HepG2 (cell line): ENCODE data around the gene ANAPC16. TPM values are rescaled to one million over a fixed set of nuclear protein-coding genes. Genes with fewer than 3 reads are reported as not detected.
A peak's percentile ranks its signal among the peaks of the same experiment; 100 is the strongest.

Experiments used
- ATAC-seq: fragments of 200-7000 bp; cut with Tn5 transposase; 3 replicates; pipeline ENCODE4 v1.9.1; 2020; ENCODE audit warnings: mild to moderate bottlenecking, moderate library complexity
- BruUV-seq: library from RNA; stranded (reverse); fragments of 400-500 nt; replicated peaks from 2 replicates; lab custom pipeline; 2021; lab: Mats Ljungman, UMichigan
- CTCF ChIA-PET: fragments of 300-600 bp; formaldehyde crosslinking; extraction: SDS; loops from one replicate; lab custom pipeline; 2021; ENCODE audit warnings: low total read pairs, inconsistent platforms, low intra/inter-chr PET ratio; lab: Yijun Ruan, JAX
- POLR2A ChIA-PET: fragments of 350-600 bp; sonication (Branson Sonifier 250); formaldehyde crosslinking; loops from one replicate; lab custom pipeline; 2020; ENCODE audit warnings: antibody characterized with exemption, inconsistent platforms; lab: Yijun Ruan, JAX
- DNase-seq: peaks from one replicate; pipeline ENCODE4 v3.0.0-alpha.2; 2015; ENCODE audit warnings: low spot score
- FAIRE-seq: peaks from 3 replicates; lab custom pipeline; 2011; peaks lifted over from hg19 to GRCh38; lab: Jason Lieb, UNC
- H2AFZ ChIP-seq: one replicate; pipeline ENCODE4 v1.6.1; 2011; ENCODE audit warnings: low read length, inconsistent platforms
- H3K27ac ChIP-seq: fragments of 300-600 bp; 3 replicates; pipeline ENCODE4 v1.8.0; 2011; ENCODE audit warnings: mixed run types, mild to moderate bottlenecking, mixed read lengths, low read length, inconsistent platforms; ENCODE audit not compliant: insufficient read depth; ENCODE audit errors: extremely low read length
- H3K27me3 ChIP-seq, 2 experiments: fragments of 200-600 bp in 1 of 2; 2 replicates in 1 of 2; 3 replicates in 1 of 2; pipeline versions ENCODE4 v1.6.0 to v1.8.0; 2011; ENCODE audit warnings: low read length in 2 of 2, mild to moderate bottlenecking in 2 of 2, moderate library complexity in 2 of 2, inconsistent platforms in 1 of 2; ENCODE audit not compliant: insufficient read depth in 2 of 2, control insufficient read depth in 1 of 2
- H3K36me3 ChIP-seq, 2 experiments: fragments of 200-600 bp in 1 of 2; replicated peaks in 1 of 2; 2 replicates in 1 of 2; 3 replicates in 1 of 2; pipeline versions ENCODE4 v1.5.1 to v1.8.0; 2011; ENCODE audit warnings: low read length in 2 of 2, inconsistent platforms in 1 of 2; ENCODE audit not compliant: insufficient read depth in 2 of 2, control insufficient read depth in 1 of 2
- H3K4me1 ChIP-seq: 2 replicates; pipeline ENCODE4 v1.5.1; 2012; ENCODE audit warnings: low read length, inconsistent platforms; ENCODE audit not compliant: insufficient read depth
- H3K4me2 ChIP-seq: 2 replicates; pipeline ENCODE4 v1.6.0; 2011; ENCODE audit warnings: low read depth, low read length, inconsistent platforms
- H3K4me3 ChIP-seq, 3 experiments: fragments of 200-600 bp in 1 of 3; sonication (generic), shearing (Covaris generic) in 1 of 3; replicated peaks in 1 of 3; 2 replicates each; pipeline ENCODE4 v1.5.1; 2011 to 2016; ENCODE audit warnings: low read length in 3 of 3, inconsistent platforms in 2 of 3, low read depth in 2 of 3, mild to moderate bottlenecking in 2 of 3, control low read depth in 1 of 3, mixed read lengths in 1 of 3; ENCODE audit not compliant: insufficient read depth in 1 of 3
- H3K79me2 ChIP-seq: one replicate; pipeline ENCODE4 v1.6.1; 2011; ENCODE audit warnings: low read length, inconsistent platforms; ENCODE audit not compliant: insufficient read depth
- H3K9ac ChIP-seq: 2 replicates; pipeline ENCODE4 v1.6.0; 2011; ENCODE audit warnings: mild to moderate bottlenecking, low read depth, low read length, inconsistent platforms; ENCODE audit not compliant: insufficient read depth
- H3K9me3 ChIP-seq: 2 replicates; pipeline ENCODE4 v1.5.1; 2012; ENCODE audit warnings: mild to moderate bottlenecking, low read length
- H4K20me1 ChIP-seq: 2 replicates; pipeline ENCODE4 v1.6.0; 2011; ENCODE audit warnings: inconsistent platforms, mild to moderate bottlenecking, low read length, moderate library complexity; ENCODE audit not compliant: insufficient read depth
- BORCS8-MEF2B ChIP-seq: sonication (generic); formaldehyde crosslinking; IDR thresholded peaks from 2 replicates; pipeline ENCODE4 v1.8.0; 2022; ENCODE audit warnings: mild to moderate bottlenecking, missing genetic modification reagents
- CREM ChIP-seq, 2 experiments: sonication (generic) in 1 of 2; formaldehyde crosslinking in 1 of 2; IDR thresholded peaks; 2 replicates each; pipeline versions ENCODE4 v1.4.0 to v1.6.1; 2016 to 2020; ENCODE audit warnings: antibody characterized with exemption in 1 of 2, mild to moderate bottlenecking in 1 of 2, missing genetic modification reagents in 1 of 2
- DPF2 ChIP-seq: sonication (generic); formaldehyde crosslinking; IDR thresholded peaks from 2 replicates; pipeline ENCODE4 v1.4.0; 2020; ENCODE audit warnings: mild to moderate bottlenecking, low read depth, missing genetic modification reagents, borderline replicate concordance
- KDM5A ChIP-seq: fragments of 200-600 bp; sonication (generic); IDR thresholded peaks from 2 replicates; pipeline ENCODE4 v1.7.0; 2018; ENCODE audit warnings: antibody characterized with exemption, mild to moderate bottlenecking, low read length, borderline replicate concordance
- NR2F6 ChIP-seq, 2 experiments: IDR thresholded peaks; 2 replicates each; pipeline ENCODE4 v1.6.1; 2016; ENCODE audit warnings: antibody characterized with exemption in 1 of 2, mild to moderate bottlenecking in 1 of 2
- SOX5 ChIP-seq: IDR thresholded peaks from 2 replicates; pipeline ENCODE4 v1.6.1; 2016; ENCODE audit warnings: borderline replicate concordance
- TCF12 ChIP-seq, 2 experiments: fragments of 450-650 bp in 1 of 2; sonication (generic) in 1 of 2; formaldehyde crosslinking in 1 of 2; IDR thresholded peaks; 2 replicates each; pipeline versions ENCODE4 v1.6.1 to v1.8.0; 2017 to 2022; ENCODE audit warnings: antibody characterized with exemption in 1 of 2, mild to moderate bottlenecking in 1 of 2, missing genetic modification reagents in 1 of 2, moderate library complexity in 1 of 2
- TSC22D2 ChIP-seq: sonication (generic); formaldehyde crosslinking; IDR thresholded peaks from 2 replicates; pipeline ENCODE4 v1.5.1; 2020; ENCODE audit warnings: missing genetic modification reagents, mild to moderate bottlenecking, borderline replicate concordance
- ZFP37 ChIP-seq: sonication (generic); formaldehyde crosslinking; IDR thresholded peaks from 2 replicates; pipeline ENCODE4 v1.4.0; 2020; ENCODE audit warnings: missing genetic modification reagents, borderline replicate concordance
- ZNF160 ChIP-seq: sonication (generic); formaldehyde crosslinking; IDR thresholded peaks from 2 replicates; pipeline ENCODE4 v1.8.0; 2022; ENCODE audit warnings: mild to moderate bottlenecking, inconsistent platforms, missing genetic modification reagents
- ZNF430 ChIP-seq: sonication (generic); formaldehyde crosslinking; IDR thresholded peaks from 2 replicates; pipeline ENCODE4 v1.9.0; 2021; ENCODE audit warnings: mild to moderate bottlenecking, missing genetic modification reagents
- WGBS: methylation state at CpG from one replicate; pipeline ENCODE4 v1.1.6; 2017; ENCODE audit warnings: low lambda C conversion rate; 5-methylcytosine and 5-hydroxymethylcytosine counted together
- in situ Hi-C: cut with HindIII; loops from 2 replicates; pipeline ENCODE4 v1.10.0; 2017; ENCODE audit warnings: low pct_unique_long_range_greater_than_20kb; ENCODE audit not compliant: extremely low pct_ligation_motif_present
- intact Hi-C: fragments of 100-400 bp; cut with micrococcal nuclease; formaldehyde crosslinking; loops from one replicate; pipeline ENCODE4 v1.10.0; 2022; ENCODE audit not compliant: unreplicated experiment
- polyA plus RNA-seq, 8 experiments: library from polyadenylated mRNA; depleted of rRNA in 3 of 8; stranded (reverse) in 7 of 8; unstranded in 1 of 8; fragments of >200 nt; fragmentation: Illumina TruSeq in 4 of 8; extraction: Trizol in 4 of 8; gene quantifications; 2 replicates each; pipeline versions ENCODE4 v1.2.1 to v1.2.3, GENCODE V29; 2011 to 2016; ENCODE audit warnings: low read depth in 4 of 8, missing spikeins in 1 of 8, mixed read lengths in 1 of 8; ENCODE audit not compliant: insufficient read depth in 1 of 8
- total RNA-seq, 5 experiments: library from RNA; depleted of rRNA; stranded (reverse); fragments of >200 nt; fragmentation: Illumina TruSeq; extraction: Trizol; gene quantifications; 2 replicates each; pipeline ENCODE4 v1.2.3, GENCODE V29; 2016; ENCODE audit warnings: low read depth in 1 of 5
- TF ChIP-seq, protein P1 (sequence below): sonication (generic); formaldehyde crosslinking; IDR thresholded peaks from 2 replicates; pipeline ENCODE4 v1.5.0; 2020; ENCODE audit warnings: missing genetic modification reagents
- TF ChIP-seq, protein P2 (sequence below): IDR thresholded peaks from 2 replicates; pipeline ENCODE4 v1.6.1; 2016; ENCODE audit warnings: low read depth, control low read depth
- TF ChIP-seq, protein P3 (sequence below): sonication (generic); formaldehyde crosslinking; IDR thresholded peaks from 2 replicates; pipeline ENCODE4 v1.5.0; 2020; ENCODE audit warnings: mild to moderate bottlenecking, low read depth, missing genetic modification reagents, borderline replicate concordance
- TF ChIP-seq, protein P4 (sequence below): sonication (generic); formaldehyde crosslinking; IDR thresholded peaks from 2 replicates; pipeline ENCODE4 v1.4.0; 2020; ENCODE audit warnings: missing genetic modification reagents

The ANAPC16 gene
- total and polyA plus RNA-seq, 2 of the 13 experiments (the other 11 are each of a cell fraction or from before 2014, with no cell fraction given), result 74.8 to 89.4 TPM

DNA sequence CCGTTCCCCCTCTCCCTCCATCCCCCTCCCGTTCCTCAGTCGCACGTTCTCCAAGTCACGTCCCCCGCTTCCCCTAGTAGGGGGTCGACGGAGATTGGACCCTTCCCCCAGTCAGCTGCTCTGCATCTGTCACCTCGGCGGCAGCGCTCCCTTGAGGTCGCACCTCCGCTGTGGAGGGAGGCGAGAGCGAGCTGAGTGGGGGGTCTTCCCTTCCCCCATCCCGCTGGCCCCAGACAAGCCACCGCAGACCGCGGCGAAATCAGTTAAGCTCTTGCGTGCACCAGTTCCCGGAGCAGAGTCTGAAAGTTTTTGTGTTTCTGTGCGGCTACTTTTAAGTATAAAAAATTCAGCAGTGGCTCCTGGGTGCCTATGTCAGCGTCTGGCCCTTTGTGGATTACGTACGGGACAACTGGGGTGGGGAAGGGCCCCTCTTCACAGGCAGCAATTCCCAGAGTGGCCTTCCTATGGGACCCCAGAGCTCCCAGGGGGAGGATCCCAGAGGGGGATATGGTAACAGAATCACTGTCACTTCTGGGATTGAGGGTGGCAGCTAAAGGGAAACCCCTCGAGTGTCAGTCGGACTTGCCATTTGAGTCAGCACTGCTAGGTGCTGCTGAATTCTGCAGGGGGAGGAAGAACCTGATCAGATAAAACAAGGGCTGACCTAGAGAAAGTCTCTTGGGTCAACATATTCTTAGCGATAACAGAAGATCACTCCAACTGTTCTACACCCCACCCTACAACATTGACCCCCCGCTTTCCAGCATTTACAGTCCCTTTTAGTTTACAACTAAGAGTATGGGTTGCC, 45.4 kb downstream of the ANAPC16 start:
- no peaks in the 10 kb centered on the region for H3K27me3 ChIP-seq
- CTCF ChIA-PET, result no interaction called here
- H3K9ac ChIP-seq, result peak overlapping the region; percentile 74
- intact Hi-C loops (loop anchor here (2.0 kb wide), 2 partner anchors 44 to 68 kb away; partner anchors contain the start of genes ANAPC16 and ASCC1), in situ Hi-C loops (no loop called here)
- no peaks in the 10 kb centered on the region for H4K20me1 ChIP-seq
- H3K4me2 ChIP-seq, result peak overlapping the region; percentile 91
- H2AFZ ChIP-seq, result no peak overlapping the region
- peak overlapping the region; percentile 91 for H3K27ac ChIP-seq
- H3K4me1 ChIP-seq, result peaks cover 84% of the 10 kb centered on the region
- no peaks in the 10 kb centered on the region for H3K36me3 ChIP-seq
- under 1% methylated on average over 27 of the region's 30 CpGs for WGBS
- POLR2A ChIA-PET, result interaction anchor here (0.6 to 5.8 kb wide), 16 partner anchors 9 to 298 kb away, joined by 3 to 155 read pairs (median 6); partner anchors contain the start of genes ANAPC16, ASCC1, DDIT4 and DNAJB12
- peak; percentile 48 for FAIRE-seq
- ATAC-seq, result peak; percentile 49
- no peaks in the 10 kb centered on the region for H3K79me2 ChIP-seq
- peak overlapping the region; percentile 50 to 74 (median 61) for H3K4me3 ChIP-seq
- no peaks in the 10 kb centered on the region for H3K9me3 ChIP-seq
- TSS peak; percentile 85 for BruUV-seq
- DNase-seq, result no peak
- TF ChIP-seq DPF2 (CRISPR knock-in tag), result peak; percentile 66; the same call in 1 of the 2 replicates
- TF ChIP-seq ZNF430, result peak; percentile 66
- TF ChIP-seq, protein P1, sequence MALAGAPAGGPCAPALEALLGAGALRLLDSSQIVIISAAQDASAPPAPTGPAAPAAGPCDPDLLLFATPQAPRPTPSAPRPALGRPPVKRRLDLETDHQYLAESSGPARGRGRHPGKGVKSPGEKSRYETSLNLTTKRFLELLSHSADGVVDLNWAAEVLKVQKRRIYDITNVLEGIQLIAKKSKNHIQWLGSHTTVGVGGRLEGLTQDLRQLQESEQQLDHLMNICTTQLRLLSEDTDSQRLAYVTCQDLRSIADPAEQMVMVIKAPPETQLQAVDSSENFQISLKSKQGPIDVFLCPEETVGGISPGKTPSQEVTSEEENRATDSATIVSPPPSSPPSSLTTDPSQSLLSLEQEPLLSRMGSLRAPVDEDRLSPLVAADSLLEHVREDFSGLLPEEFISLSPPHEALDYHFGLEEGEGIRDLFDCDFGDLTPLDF (CRISPR knock-in tag), result 0 out of 2 replicates have a peak, but pooled peaks have one; percentile 17
- no peak for TF ChIP-seq TSC22D2
- no peak for TF ChIP-seq ZNF160 (CRISPR knock-in tag)
- 0 out of 2 replicates have a peak, but pooled peaks have one; percentile 16 for TF ChIP-seq BORCS8-MEF2B
- TF ChIP-seq, protein P2, sequence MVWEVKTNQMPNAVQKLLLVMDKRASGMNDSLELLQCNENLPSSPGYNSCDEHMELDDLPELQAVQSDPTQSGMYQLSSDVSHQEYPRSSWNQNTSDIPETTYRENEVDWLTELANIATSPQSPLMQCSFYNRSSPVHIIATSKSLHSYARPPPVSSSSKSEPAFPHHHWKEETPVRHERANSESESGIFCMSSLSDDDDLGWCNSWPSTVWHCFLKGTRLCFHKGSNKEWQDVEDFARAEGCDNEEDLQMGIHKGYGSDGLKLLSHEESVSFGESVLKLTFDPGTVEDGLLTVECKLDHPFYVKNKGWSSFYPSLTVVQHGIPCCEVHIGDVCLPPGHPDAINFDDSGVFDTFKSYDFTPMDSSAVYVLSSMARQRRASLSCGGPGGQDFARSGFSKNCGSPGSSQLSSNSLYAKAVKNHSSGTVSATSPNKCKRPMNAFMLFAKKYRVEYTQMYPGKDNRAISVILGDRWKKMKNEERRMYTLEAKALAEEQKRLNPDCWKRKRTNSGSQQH (CRISPR knock-in tag), result no peak; the same call in 1 of the 2 replicates
- peak; percentile 57; the same call in 1 of the 2 replicates for TF ChIP-seq SOX5 (CRISPR knock-in tag)
- TF ChIP-seq, protein P3, sequence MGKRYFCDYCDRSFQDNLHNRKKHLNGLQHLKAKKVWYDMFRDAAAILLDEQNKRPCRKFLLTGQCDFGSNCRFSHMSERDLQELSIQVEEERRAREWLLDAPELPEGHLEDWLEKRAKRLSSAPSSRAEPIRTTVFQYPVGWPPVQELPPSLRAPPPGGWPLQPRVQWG (CRISPR knock-in tag), result no peak
- TF ChIP-seq ZFP37 (CRISPR knock-in tag), result 0 out of 2 replicates have a peak, but pooled peaks have one; percentile 64
- TF ChIP-seq NR2F6 (IDR thresholded peaks at IDR 0.05), result no peak
- peak; percentile 32; the same call in 1 of the 2 replicates for TF ChIP-seq NR2F6 (CRISPR knock-in tag; IDR thresholded peaks at IDR 0.05)
- no peak for TF ChIP-seq TCF12 (IDR thresholded peaks at IDR 0.05)
- peak; percentile 24; the same call in 1 of the 2 replicates for TF ChIP-seq TCF12 (CRISPR knock-in tag; IDR thresholded peaks at IDR 0.05)
- peak; percentile 69; the same call in 1 of the 2 replicates for TF ChIP-seq KDM5A
- TF ChIP-seq, protein P4, sequence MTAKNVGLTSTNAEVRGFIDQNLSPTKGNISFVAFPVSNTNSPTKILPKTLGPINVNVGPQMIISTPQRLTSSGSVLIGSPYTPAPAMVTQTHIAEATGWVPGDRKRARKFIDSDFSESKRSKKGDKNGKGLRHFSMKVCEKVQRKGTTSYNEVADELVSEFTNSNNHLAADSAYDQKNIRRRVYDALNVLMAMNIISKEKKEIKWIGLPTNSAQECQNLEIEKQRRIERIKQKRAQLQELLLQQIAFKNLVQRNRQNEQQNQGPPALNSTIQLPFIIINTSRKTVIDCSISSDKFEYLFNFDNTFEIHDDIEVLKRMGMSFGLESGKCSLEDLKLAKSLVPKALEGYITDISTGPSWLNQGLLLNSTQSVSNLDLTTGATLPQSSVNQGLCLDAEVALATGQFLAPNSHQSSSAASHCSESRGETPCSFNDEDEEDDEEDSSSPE, result peak; percentile 56; the same call in 1 of the 2 replicates
- no peak for TF ChIP-seq CREM (IDR thresholded peaks at IDR 0.05)
- no peak for TF ChIP-seq CREM (CRISPR knock-in tag; IDR thresholded peaks at IDR 0.05)
